Keratinocyte (primary cell): ENCODE data around the gene SP7. TPM values are rescaled to one million over a fixed set of nuclear protein-coding genes. Genes with fewer than 3 reads are reported as not detected.

Experiments
- DNase-seq: peaks from one replicate; pipeline ENCODE4 v3.0.0-alpha.2; 2011; ENCODE audit warnings: low read depth, missing footprints, low spot score
- FAIRE-seq: peaks from 2 replicates; lab custom pipeline; 2011; peaks lifted over from hg19 to GRCh38; lab: Jason Lieb, UNC
- H2AFZ ChIP-seq: 2 replicates; pipeline ENCODE4 v1.6.0; 2012; ENCODE audit warnings: low read length, control low read depth, inconsistent platforms; ENCODE audit not compliant: control insufficient read depth
- H3K27ac ChIP-seq: 2 replicates; pipeline ENCODE4 v1.5.1; 2011; ENCODE audit warnings: low read length; ENCODE audit not compliant: control insufficient read depth, insufficient read depth
- H3K27me3 ChIP-seq: 3 replicates; pipeline ENCODE4 v1.6.0; 2011; ENCODE audit warnings: low read length; ENCODE audit not compliant: control insufficient read depth, insufficient read depth; ENCODE audit errors: extremely low read depth
- H3K36me3 ChIP-seq, 2 experiments: 2 replicates in 1 of 2; 3 replicates in 1 of 2; pipeline ENCODE4 v1.5.1; 2011; ENCODE audit warnings: low read length in 2 of 2, mild to moderate bottlenecking in 1 of 2; ENCODE audit not compliant: control insufficient read depth in 2 of 2, insufficient read depth in 2 of 2; ENCODE audit errors: extremely low read depth in 1 of 2
- H3K4me1 ChIP-seq: 3 replicates; pipeline ENCODE4 v1.5.1; 2011; ENCODE audit warnings: low read length; ENCODE audit not compliant: control insufficient read depth, insufficient read depth; ENCODE audit errors: extremely low read depth
- H3K4me2 ChIP-seq: 3 replicates; pipeline ENCODE4 v1.6.0; 2011; ENCODE audit warnings: low read depth, low read length; ENCODE audit not compliant: control insufficient read depth, insufficient read depth; ENCODE audit errors: extremely low read depth
- H3K4me3 ChIP-seq, 3 experiments: fragments of 200-600 bp in 1 of 3; sonication (generic) in 1 of 3; 2 replicates in 2 of 3; 3 replicates in 1 of 3; pipeline ENCODE4 v1.5.1; 2011 to 2016; ENCODE audit warnings: low read length in 3 of 3, mild to moderate bottlenecking in 3 of 3, control low read depth in 2 of 3, inconsistent platforms in 1 of 3, low read depth in 1 of 3, mixed read lengths in 1 of 3, mixed run types in 1 of 3, moderate library complexity in 1 of 3; ENCODE audit not compliant: control insufficient read depth in 2 of 3, insufficient read depth in 2 of 3; ENCODE audit errors: extremely low read depth in 1 of 3
- H3K79me2 ChIP-seq: 2 replicates; pipeline ENCODE4 v1.6.0; 2012; ENCODE audit warnings: low read length; ENCODE audit not compliant: control insufficient read depth, insufficient read depth
- H3K9ac ChIP-seq: 3 replicates; pipeline ENCODE4 v1.6.0; 2011; ENCODE audit warnings: low read length; ENCODE audit not compliant: control insufficient read depth, insufficient read depth; ENCODE audit errors: extremely low read depth
- H3K9me1 ChIP-seq: 3 replicates; pipeline ENCODE4 v1.6.0; 2011; ENCODE audit warnings: low read length; ENCODE audit not compliant: control insufficient read depth, insufficient read depth; ENCODE audit errors: extremely low read depth
- H3K9me3 ChIP-seq: 2 replicates; pipeline ENCODE4 v1.5.1; 2012; ENCODE audit warnings: low read depth, low read length; ENCODE audit not compliant: control insufficient read depth
- H4K20me1 ChIP-seq: 3 replicates; pipeline ENCODE4 v1.6.0; 2011; ENCODE audit warnings: low read length; ENCODE audit not compliant: control insufficient read depth, insufficient read depth; ENCODE audit errors: extremely low read depth
- CTCF ChIP-seq, 3 experiments: IDR thresholded peaks in 1 of 3; conservative IDR thresholded peaks in 1 of 3; optimal IDR thresholded peaks in 1 of 3; 2 replicates in 2 of 3; 3 replicates in 1 of 3; pipeline versions ENCODE3 to v1.5.1; 2011; ENCODE audit warnings: low read length in 3 of 3, mild to moderate bottlenecking in 3 of 3, moderate library complexity in 2 of 3, control low read depth in 1 of 3, inconsistent platforms in 1 of 3; ENCODE audit not compliant: insufficient read depth in 2 of 3; ENCODE audit errors: extremely low read depth in 1 of 3
- EZH2 ChIP-seq: IDR thresholded peaks from one replicate; pipeline ENCODE4 v1.6.1; 2012; ENCODE audit warnings: inconsistent platforms, mild to moderate bottlenecking, low read length, moderate library complexity
- dilution Hi-C: fragments of 300-500 bp; cut with MboI; formaldehyde crosslinking; loops from one replicate; pipeline ENCODE4 v1.7.0; 2020; ENCODE audit warnings: low sequenced_read_pairs; ENCODE audit not compliant: extremely low pct_ligation_motif_present
- polyA plus RNA-seq, 5 experiments: library from polyadenylated mRNA; depleted of rRNA in 3 of 5; stranded (reverse) in 3 of 5; stranded (forward) in 1 of 5; unstranded in 1 of 5; fragments of >200 nt; gene quantifications; 1 replicate in 1 of 5; 2 replicates in 3 of 5; 3 replicates in 1 of 5; pipeline versions ENCODE4 v1.2.1 to v1.2.3, GENCODE V29; 2011 to 2012; ENCODE audit warnings: missing spikeins in 2 of 5, low read depth in 1 of 5, low replicate concordance in 1 of 5

SP7 gene
- polyA plus RNA-seq, 1 donor (not counting 4 experiments of a cell fraction or from before 2014, with no cell fraction given), result not detected

GRCh38 chr12:53344487-53344823 lies 8.3 kb upstream of the SP7 start:
- Histone ChIP-seq H3K9ac (no peak overlapping the region), H3K27ac (no peak overlapping the region), H3K79me2 (no peaks in the 10 kb centered on the region), H3K27me3 (peaks cover 5% of the 10 kb centered on the region), H3K4me2 (peak overlapping the region; percentile 14), H3K9me3 (no peaks in the 10 kb centered on the region), H4K20me1 (no peaks in the 10 kb centered on the region), H3K4me1 (peaks cover 4% of the 10 kb centered on the region), H3K4me3 (no peak overlapping the region), H3K9me1 (no peaks in the 10 kb centered on the region), H2AFZ (peak overlapping the region; percentile 62), H3K36me3 (no peaks in the 10 kb centered on the region)
- no peak for TF ChIP-seq EZH2
- no peak for TF ChIP-seq CTCF (optimal IDR thresholded peaks at IDR 0.05 in 1 of 3, IDR thresholded peaks at IDR 0.05 in 1 of 3, conservative IDR thresholded peaks at IDR 0.05 in 1 of 3; ENCODE audit: extremely low read depth in 1 of 3, insufficient read depth in 2 of 3, low read length in 3 of 3)
- DNase-seq (no peak), FAIRE-seq (no peak)
- dilution Hi-C loops, result no loop called here

- Histone ChIP-seq H3K4me2 (no peak overlapping the region), H3K9me3 (no peaks in the 10 kb centered on the region), H3K36me3 (no peaks in the 10 kb centered on the region), H3K27ac (no peak overlapping the region), H4K20me1 (no peaks in the 10 kb centered on the region), H3K9ac (no peak overlapping the region), H3K4me1 (peaks cover 4% of the 10 kb centered on the region), H3K27me3 (peaks cover 5% of the 10 kb centered on the region), H3K79me2 (no peaks in the 10 kb centered on the region), H3K4me3 (no peak overlapping the region), H3K9me1 (no peaks in the 10 kb centered on the region), H2AFZ (no peak overlapping the region)
- no peak for FAIRE-seq
- dilution Hi-C loops, result no loop called here
- no peak for TF ChIP-seq CTCF (optimal IDR thresholded peaks at IDR 0.05 in 1 of 3, IDR thresholded peaks at IDR 0.05 in 1 of 3, conservative IDR thresholded peaks at IDR 0.05 in 1 of 3; ENCODE audit: extremely low read depth in 1 of 3, insufficient read depth in 2 of 3, low read length in 3 of 3)
- no peak for TF ChIP-seq EZH2
- DNase-seq, result no peak
These were observed 7.8 kb upstream of the SP7 start for GRCh38 chr12:53343969-53344368.
